ENCODE measurements around the gene ITPR2.

DNA sequence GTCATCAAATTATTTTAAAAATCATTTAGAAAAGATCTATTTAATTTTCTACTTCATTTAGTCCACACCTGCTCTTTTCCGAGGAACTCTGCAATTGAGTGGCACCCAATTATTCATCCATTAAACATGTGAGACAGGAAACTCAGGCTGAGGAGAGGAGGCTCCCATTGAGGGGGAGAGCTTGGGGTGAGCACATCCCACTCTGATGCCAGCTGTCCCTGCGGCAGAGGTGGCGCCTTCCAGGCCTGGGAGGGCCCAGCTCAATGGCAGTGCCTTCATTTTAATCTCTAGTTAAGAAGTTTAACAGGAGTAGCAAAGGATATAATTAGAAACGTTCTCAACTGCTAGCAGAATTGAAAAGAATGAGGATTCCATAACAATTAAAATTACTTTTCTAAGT lies 92.0 kb downstream of the ITPR2 start:
- TF ChIP-seq, protein P1, sequence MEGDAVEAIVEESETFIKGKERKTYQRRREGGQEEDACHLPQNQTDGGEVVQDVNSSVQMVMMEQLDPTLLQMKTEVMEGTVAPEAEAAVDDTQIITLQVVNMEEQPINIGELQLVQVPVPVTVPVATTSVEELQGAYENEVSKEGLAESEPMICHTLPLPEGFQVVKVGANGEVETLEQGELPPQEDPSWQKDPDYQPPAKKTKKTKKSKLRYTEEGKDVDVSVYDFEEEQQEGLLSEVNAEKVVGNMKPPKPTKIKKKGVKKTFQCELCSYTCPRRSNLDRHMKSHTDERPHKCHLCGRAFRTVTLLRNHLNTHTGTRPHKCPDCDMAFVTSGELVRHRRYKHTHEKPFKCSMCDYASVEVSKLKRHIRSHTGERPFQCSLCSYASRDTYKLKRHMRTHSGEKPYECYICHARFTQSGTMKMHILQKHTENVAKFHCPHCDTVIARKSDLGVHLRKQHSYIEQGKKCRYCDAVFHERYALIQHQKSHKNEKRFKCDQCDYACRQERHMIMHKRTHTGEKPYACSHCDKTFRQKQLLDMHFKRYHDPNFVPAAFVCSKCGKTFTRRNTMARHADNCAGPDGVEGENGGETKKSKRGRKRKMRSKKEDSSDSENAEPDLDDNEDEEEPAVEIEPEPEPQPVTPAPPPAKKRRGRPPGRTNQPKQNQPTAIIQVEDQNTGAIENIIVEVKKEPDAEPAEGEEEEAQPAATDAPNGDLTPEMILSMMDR (IDR thresholded peaks at IDR 0.05; ENCODE audit: insufficient read depth, low read length) = no peak
- TF ChIP-seq POLR2AphosphoS5 (IDR thresholded peaks at IDR 0.05; ENCODE audit: low read depth) (no peak), SPI1 (IDR thresholded peaks at IDR 0.05; ENCODE audit: borderline replicate concordance, low read depth) (no peak), GABPA (IDR thresholded peaks at IDR 0.05; ENCODE audit: low read depth) (no peak), REST (IDR thresholded peaks at IDR 0.05; ENCODE audit: insufficient replicate concordance, low read depth) (no peak)

Data from HL-60 (cell line).